Cerebellar cortex (tissue), 1 donor: ENCODE measurements around the gene FAM72D.
"Not testable (repeated sequence)": the region's sequence is repeated elsewhere in the genome, so short reads cannot be mapped to it uniquely, and the experiment has no call there.

ENCODE experiments used
- DNase-seq: peaks from one replicate; pipeline ENCODE4 v3.0.0-alpha.2; 2015; ENCODE audit warnings: low spot score

The FAM72D gene

DNA sequence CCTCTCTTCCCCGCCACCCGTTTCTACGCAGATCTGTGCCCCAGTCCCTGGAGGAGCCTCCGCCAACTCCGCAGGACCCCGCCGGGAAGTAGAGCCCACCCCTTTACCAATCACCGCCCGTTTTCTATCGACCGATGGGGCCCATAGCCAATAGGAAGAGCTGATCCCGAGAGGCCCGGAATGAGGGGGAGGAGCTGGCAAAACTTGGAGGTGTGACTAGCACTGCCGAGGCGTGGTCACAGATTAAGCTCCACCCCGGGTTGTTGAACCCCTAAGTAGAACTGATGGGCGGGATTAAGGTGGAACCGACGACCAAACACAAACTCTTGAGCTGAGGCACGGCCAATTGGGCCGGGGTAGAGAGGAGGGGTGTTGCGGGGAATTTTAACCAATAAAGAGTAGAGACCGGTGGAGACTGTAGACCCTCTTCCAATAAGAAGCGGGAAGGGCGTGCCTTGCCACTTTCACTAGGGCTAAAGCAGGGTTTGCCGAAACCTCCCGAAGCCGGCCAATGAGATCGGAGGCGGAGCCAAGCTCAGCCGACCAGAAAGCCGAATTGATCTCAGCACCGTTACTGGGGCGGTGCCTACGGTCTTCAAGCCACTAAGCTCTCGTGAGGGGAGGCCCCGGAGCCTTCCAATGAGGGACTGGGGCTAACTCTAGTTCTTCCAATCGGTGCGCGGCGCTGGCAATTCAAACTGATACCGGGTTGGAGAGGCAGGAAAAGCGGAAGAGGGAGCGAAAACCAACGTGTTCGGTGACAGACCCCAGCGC lies at the start of gene FAM72D, which contains the start of gene SRGAP2B:
Gene FAM72D, plus strand, starts transcription at position 691 of the 774 bp plus-strand sequence. CDS start 874 bp downstream, outside the sequence.
Gene SRGAP2B, minus strand, starts transcription at position 45 of the 774 bp plus-strand sequence. CDS start 2,427 bp downstream, outside the sequence.
- DNase-seq: not testable (repeated sequence)

DNA sequence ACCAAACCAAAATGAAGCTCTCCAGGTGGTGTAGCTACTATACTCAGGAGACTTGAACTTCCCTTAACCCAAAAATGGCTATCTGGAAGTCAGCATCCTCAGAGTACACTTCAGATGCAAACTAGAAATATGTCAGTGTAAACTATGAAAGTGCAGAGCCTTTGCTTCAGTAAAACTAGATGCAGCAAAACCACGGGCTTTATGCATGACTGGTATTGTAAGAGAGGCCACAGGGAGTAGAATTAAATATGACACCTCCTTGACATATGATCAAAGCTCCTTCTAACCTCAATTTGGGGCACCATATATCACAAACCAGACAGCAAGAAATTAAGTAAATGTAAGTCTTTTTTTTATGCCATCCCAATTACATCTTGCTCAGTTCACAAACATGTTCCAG lies 48.2 kb upstream of the FAM72D start:
- not testable (repeated sequence) for DNase-seq

DNA sequence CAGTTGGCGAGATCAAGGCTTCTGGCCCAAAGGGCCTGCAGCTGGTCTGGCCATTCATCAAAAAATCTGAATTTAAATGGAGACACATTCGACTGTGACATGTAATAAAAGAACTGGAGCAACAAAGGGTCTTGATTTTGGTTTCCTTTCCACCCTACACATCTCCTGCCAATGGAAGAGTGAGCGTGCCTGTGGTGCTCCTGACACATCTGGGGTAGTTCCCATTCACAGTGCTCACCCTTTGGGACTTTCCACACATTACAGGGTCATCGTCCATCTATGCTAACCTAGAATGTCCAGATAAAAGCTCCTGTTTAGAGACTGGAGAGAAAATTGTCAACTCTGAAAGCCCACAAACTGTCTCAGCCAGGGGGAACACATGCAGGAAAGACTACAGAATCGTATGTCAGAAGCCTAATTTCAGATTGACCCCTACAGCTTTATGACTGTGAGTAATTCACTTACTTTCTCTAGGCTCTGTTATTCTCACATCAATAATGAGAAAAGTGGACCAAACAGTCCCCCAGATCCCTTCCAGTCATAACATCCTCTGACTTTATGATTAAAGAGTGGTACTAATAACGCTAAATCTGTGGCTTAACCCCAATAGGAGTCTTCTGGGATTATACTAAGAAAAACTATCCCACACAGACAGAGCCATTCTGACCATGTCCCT lies 47.5 kb upstream of the FAM72D start:
- not testable (repeated sequence) for DNase-seq

DNA sequence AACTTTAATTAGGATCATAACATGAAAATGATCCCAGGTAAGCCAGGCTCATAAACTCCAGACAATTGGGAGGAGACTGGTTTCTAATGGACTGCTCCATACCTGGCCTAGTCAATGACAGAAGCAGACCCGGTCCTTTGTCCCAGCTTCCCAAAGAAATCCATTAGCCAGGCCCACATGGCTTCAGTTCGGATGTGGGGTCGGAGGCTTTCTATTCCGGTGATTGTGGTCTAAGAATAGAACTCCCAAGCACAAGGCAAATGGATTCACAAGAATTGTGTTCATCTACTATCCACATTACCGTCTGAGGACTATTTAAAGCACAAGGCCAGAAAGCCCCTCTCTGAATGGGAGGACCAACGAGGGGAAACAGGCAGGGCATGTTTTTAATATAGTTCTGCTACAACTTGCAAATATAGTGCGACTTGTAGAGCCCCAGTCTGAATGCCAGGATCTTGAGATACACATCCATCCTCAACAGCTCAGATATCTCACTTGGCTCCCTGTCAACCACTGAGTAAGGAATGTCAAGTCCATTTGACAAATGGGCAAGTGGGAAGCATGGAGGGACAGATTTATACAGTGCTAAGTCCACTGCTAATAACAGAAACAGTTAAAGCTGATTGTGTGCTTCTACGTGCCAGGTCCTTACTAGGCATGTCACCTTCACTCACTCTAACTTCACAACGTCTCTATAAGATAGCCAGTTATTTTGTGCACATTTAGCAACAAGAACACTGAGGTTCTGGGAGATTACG lies 43.6 kb upstream of the FAM72D start:
- not testable (repeated sequence) for DNase-seq

DNA sequence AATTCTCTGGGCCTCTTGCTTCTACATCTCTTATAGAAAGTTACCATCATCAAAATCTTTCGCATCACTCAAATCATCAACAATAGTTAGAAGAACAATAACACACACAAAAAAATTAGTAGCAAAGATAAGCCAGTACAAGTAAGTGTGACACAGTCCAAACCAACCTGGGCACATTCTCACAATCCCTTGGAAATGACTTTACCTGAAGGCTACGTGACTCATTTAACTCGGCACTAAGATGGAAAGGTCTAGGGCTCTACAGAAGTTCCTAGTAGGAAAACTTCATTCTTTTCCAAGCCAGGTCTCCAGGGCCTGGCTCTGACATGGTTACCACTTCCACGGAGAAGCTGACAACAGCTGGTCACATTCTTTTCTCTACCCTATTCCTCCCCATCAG lies 42.3 kb upstream of the FAM72D start:
- DNase-seq: not testable (repeated sequence)

DNA sequence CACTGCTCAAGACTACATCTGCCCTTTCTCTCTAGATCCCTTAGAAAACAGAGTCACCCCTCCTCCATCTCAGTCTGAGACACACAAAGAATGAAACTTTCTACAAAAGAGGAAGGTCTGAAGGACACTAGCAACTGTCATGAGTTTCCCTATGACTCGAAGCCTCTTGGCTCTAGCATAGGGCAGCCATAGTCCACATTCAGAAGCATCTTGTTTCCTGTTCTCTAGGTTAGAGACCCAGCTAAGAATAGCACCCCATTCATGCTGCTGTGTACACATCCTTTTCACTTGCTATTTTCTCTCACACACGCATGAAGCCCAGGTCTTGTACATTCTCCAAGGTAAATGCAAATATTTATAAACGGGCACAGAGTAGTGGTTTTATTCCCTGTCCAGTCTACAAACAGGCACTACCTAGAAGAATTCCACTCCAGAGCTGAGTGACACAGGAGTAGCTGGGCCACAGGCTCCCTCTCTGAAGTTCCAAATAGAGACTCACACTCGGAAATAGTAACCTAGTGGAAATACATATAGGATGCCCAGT lies 40.5 kb upstream of the FAM72D start:
- DNase-seq: not testable (repeated sequence)

DNA sequence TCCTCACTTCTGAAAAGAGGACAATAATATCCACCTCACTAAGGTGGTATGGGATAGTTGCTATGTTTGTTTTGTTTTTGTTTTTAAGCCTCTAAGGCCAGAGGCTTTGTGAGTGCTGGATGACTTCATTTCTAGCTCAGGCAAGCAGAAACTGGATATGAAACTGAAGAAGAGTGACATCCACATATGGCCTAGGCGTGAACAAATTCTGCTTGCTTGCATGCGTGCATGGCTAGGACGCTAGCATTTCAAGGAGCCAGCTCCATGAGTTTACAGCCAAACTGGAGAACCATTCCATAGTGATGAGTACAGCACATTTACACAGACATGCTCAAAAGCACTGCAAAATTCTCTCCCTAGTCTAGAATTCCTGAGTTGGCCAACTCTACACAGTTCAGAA lies 37.6 kb upstream of the FAM72D start:
- DNase-seq: not testable (repeated sequence)

DNA sequence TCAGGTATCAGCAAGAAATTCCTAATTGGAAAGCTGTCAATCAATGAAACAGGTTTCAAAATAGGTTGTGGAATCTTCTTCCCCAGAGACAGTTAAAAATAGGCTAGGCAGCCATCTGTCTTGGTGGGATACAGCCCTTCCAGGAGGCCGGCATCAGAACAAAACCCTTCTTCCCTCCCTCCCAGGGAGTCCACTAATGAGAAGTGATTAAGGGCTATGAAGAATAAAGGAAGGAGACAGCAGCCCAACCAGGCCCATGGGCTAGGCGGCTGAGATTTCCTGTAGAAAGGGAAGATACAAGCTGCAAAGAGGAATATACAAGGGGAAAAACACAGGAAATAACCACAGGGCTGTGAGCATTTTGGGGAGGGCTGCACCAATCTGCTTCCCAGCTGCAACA lies 32.5 kb upstream of the FAM72D start:
- not testable (repeated sequence) for DNase-seq

DNA sequence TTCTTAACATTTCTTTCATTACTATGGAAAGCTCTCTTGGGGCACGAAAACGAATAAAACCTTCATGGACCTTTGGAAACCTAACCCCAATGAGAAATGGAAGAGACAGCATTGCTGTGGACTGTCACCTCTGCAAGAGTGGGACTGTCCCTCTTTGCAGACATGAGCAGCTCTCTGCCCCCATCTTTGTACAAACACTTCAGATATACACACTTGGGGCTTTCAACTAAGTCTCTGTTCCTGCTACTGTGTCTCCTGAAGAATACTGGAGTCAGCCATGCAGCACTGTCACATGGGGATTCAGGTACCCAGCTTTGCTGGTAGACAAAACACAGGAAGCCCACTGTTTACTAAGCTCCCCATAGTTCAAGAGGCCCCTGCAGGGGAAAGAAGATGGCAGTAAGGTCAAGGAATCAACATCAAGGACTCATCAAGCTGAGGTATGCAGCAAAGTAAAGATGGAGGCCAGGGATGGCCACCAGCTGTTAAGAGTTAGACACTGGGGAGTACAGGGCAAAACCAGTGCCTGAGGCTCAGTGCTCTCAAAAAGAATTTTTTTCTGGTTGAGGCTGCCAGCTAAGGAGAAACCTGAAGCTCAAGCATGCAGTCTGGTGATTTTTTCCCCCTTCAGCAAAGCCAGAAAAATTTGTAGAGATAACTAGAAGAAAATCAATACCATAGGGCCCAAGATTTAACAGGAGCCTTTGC lies 31.7 kb upstream of the FAM72D start:
- DNase-seq: not testable (repeated sequence)

DNA sequence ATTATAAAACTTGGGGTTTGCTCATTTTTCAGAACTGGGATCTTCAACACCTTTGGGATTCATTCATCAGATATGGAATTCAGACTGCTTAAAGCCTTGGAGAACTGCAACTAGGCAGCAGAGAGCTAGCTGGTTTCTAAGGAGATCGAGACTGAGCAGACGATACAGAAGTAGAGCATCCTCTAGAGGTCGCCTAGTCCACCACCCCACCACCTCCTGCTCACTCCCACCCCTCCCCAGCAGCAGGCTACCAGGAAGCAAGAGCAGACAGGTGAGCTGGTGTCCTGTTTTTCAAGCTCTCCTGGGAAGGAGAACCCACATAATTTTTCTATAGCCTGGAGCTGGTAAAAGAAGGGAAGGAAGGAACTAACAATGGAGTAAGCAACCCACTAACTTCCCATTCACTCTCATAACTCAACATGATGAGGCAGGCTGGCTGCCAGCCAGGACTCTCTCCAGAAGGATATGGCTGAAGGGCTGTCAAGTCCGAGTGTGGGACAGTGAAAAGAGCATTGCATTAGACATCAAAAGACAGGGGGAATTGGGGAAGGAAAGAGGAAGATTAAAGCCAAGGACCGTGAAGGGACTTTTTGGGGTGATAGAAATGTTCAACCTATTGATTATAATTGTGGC lies 30.5 kb upstream of the FAM72D start:
- not testable (repeated sequence) for DNase-seq

DNA sequence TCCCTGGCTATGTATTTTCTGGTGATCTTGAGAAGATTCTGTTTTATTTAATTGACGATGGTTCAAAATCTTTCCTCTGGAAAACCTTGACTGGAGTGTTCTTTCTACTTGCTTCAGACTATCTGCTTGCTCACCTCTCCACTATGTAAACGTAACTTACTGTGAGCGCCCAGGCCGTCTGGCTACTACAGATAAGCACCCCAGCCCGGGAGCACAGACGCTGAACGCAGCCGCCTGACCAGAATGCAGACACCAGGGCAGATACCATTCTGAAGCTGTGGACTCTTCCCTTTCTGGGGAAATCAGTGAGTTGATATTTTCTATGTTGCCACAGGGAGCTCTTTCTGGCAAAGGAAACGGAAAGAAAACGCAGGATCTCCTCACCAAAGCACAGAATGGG lies 29.3 kb upstream of the FAM72D start:
- not testable (repeated sequence) for DNase-seq

DNA sequence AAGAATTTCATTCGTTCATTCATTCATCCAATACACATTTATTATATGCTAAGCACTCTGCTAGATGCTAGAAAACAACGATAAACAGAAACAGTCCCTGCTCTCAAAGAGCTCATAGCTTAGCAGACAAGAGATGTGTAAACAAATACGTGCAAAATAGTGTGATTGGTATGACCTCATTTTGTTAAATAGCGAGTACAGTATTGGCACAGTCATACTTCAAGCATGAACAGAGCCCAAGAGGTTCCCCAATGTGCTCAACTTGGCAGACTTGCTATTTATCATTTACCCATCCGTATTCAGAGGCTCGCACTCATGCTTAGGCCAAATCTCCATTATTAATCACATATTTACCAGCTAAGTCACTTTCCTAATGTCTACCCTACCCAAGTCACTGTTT lies 24.2 kb upstream of the FAM72D start:
- not testable (repeated sequence) for DNase-seq

DNA sequence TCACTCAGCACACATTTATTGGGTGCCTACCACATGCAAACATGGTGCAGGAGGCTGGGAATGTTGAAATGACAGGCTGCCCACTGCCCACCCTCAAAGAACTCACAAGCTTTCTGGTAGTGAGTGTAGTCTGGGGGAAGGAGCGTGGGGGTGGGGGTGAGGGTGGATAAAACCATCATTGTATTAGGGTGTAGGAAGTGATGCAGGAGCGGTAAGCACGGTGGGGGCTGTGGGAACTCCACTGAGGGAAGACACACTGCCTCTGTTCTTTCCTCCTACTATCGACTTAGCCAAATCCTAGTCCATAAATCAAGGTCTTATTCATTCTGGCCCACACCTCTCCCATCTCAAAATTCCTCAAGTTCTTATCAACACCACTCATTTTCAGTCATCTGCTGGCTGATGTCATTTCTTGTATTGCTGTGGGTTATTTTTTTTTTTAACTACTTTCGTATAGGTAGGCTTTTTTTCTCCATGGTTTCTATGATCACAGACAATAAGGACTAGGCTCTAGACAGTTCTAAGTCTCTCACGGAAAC lies 21.7 kb upstream of the FAM72D start:
- not testable (repeated sequence) for DNase-seq

DNA sequence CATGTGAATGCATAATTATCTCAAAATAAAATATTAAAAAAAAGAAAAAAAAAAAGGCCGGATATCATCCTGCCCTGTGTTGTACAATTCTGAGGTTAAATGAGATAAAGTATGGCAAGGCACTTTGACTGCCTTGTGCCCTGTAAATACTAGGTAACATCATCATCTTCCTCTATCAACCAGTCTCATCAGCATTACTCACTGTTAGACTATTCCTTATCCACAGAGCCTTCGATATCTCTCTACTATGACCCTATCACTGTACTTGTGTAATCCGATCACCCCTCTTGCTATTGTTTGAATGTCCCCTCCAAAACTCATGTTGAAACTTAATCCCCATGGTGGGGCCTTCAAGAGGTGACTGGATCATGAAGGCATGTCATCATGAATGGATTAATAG lies 18.9 kb upstream of the FAM72D start:
- not testable (repeated sequence) for DNase-seq

DNA sequence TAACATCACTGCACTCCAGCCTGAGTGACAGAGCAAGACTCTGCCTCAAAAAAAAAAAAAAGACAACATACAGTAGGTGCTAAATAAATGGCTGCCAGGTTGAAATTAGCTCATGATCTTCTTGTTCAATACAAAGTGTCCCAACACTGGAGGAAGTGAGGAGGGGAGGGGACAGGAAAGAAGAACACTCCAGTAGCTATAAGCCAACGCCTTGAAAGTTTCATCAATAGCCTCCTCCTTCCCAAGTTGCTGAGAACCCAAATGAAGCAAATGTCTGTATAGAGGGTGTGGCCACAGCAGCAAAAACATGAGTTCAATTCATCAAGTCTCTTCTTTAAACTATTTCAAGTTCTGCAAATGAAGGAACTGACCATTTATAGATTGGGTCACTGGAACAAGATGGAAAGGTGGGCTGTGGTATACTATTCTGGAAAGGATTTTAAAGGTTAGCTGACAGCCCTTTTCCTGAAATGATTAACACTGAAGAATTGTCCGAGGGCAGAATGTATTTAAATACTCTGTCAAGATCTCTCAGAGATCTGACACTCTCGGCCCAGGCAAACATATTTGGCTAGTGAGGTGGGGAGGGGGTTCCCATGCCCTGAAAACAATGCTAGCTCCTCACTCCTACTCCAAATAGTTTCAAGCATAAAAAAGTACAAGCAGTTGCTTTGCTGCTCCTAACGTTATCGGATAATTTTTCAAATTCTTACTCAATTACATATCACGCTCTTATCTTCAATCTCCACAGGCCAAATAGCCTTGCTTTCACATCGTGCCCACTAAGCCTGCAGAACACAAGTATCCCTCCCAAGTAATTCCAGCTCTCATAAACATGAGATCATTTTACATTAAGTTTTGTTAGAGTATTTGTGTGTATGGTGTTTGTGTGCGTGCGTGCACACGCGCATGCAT lies 17.6 kb upstream of the FAM72D start:
- not testable (repeated sequence) for DNase-seq

DNA sequence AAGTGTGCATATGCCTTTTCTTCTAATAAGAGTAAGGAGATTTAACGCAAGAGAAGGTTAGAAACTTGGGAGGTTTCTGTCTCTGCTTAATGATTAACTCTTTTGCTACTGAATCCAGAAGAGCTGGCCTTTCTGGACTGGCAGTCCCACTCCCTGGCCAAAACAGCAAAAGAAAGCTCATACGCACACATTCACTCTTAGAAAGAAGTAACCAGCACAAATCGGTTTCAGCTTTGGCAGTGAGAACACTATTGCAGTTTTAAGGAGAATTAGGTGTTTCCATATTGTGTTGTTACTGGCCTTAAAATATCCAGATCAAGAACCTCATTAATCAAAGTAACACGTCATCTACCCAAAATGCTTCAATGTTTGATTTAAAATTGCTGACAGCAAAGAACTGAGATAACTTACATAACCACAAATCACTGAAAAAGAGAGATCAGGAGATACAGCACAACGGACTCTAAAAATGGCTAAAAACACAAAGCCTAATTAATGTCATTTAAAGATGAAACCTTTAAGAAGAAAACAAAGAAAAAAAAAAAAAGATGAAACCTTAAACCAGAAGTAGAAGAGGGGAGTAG lies 16.9 kb upstream of the FAM72D start:
- DNase-seq: not testable (repeated sequence)

DNA sequence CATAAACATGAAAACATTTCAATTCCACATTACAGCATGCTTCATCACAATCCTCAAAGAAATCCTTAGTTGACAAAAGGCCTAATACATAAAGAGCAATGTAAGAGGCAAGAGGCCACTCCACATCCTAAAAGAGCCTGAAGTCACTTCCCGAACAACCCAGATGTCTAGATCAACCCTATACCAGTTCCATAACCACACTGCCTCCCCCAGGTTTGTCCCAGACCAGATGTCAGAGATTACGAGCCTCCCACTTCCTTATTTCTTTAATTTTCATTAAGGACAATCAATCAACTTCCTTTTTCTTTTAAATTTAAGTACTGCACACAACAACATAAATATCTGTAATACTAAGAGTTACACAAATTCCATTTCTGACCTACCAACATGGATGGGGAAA lies 16.0 kb upstream of the FAM72D start:
- DNase-seq: not testable (repeated sequence)

DNA sequence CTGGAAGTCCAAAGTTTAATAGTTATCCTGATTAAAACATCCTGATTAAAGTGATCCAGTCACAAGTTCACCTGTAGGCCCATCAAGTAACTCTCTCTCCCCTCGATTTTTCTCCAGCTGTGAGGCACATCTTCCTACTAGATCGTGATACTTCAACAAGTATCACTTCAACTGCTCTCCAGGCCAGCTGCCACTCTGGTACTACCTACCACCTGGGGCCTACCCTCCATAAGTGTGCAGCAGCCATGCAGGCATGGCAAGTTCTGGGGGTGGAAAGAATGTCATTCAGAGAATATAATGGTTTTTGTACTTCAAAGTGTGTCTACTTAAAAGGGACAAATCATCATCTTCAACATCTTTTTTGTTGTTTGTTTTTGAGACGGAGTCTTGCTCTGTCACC lies 15.6 kb upstream of the FAM72D start:
- not testable (repeated sequence) for DNase-seq
